Measurements from ENCODE around the gene MCF2L. TPM values are rescaled to one million over a fixed set of nuclear protein-coding genes. Genes with fewer than 3 reads are reported as not detected.
A peak's percentile ranks its signal among the peaks of the same experiment; 100 is the strongest.

Gene MCF2L
- polyA plus RNA-seq, 3 donors: 34.8 to 43.4 (median 35.8) TPM

DNA sequence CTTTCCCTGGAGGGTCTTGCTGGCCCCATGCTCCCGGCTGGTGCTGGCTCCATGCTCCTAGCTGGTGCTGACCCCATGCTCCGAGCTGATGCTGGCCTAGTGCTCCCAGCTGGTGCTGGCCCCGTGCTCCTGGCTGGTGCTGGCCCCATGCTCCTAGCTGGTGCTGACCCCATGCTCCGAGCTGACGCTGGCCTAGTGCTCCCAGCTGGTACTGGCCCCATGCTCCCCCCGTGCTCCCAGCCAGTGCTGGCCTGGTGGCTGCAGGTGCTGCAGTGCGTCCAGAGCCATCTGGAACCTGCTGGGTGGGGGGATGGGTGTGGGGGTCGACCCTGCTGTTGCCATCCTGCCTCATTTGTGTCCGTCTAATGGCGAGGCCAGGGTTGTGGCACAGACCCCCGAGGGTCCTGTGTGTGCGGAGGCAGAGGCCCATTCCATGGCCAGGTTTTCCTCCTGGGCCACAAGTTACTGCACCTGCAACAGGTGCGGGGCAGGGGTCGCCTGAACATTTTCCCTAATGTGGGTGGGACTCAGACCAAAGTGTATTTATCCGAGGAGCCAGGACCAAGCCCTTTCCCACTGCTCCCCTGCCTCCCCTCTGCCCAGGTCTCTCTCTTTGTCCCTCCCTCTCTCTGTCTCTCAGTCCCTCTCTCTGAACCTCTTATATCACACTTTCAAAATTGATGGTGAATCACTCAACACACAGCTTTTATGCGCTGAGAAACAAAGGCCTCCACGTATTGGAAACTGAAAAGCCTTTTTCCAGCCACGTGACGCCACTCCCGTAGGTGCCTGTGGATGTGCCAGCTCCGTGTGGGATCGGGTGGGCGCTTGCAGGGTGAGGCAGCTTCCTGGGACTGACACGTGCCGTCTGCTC lies 45.1 kb downstream of the MCF2L start:
- no peak for DNase-seq

DNA sequence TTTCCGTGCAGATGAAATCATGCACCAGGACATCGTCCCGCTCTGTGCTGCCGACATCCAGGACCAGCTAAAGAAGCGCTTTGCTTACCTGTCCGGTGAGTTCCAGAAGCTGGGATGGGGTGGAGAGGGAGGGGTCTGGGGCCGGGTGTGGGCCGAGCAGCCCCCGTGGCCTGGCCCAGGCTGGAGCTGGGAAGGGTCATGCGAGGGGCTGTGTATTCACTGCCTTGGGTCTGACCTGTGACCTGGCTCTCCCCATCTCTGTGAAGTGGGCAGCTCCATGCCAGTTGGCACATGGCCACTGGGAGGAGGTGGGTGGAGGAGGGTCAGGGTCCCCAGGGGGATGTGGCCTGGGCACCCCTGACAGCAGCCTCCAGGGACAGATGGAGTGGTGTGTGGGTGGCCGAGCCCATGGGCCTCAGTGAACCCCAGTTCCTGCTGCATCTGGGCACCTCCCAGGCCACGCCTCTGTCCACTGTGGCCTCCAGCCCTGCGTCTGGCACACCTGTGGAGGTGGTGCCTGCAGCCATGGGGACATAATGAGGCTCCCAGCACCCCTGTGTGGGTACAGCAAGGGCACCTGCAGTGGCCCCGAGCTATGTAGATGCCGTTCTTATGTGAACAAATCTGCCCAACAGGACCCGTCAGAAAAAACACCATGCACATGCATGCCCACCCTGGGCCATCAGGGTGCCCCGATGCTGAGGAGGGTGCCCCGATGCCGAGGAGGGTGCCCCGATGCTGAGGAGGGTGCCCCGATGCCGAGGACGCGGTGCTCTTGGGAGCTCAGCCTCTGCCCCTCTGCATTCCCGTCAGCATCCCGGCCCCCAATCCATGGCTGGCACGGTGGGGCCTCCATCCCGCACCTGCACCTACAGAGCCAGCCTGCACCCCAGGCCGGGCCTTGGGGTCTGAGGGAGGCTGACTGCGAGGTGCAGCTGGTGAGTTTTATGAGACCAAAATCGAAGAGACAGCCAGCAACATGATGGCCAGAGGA lies 46.0 kb downstream of the MCF2L start:
- no peak for DNase-seq

DNA sequence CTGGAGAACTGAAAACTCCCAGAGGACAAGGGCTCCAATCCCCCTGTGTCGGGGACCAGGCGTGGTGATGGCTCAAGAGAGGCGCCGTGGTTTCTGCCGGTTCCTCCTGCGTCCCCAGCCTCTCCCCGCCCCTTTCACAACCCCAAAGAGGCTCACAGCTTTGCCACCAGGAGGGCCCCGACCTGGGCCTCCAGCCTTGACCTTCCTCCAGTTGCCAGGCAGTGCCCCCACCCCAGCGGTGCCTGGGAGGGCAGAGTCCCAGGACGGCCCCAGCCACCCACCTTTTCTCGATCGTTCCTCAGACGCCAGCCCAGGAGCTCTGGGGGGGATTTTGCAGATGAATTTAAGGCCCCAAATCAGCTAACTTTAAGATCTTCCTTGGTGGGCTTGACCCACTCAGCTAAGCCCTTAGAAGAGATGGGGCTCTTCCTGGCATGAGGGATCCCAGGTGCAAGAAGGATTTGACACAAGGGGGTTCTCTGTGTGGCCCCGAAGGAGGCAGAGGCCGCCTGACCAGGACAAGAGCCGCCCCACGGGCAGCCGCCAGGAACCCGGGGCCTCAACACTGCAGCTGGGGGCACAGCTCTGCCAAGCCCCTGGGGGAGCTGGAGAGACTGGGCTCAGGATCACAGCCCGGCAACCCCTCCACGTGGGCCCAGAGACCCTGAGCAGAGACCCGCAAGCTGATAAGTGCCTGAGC lies 47.0 kb downstream of the MCF2L start:
- DNase-seq: no peak

DNA sequence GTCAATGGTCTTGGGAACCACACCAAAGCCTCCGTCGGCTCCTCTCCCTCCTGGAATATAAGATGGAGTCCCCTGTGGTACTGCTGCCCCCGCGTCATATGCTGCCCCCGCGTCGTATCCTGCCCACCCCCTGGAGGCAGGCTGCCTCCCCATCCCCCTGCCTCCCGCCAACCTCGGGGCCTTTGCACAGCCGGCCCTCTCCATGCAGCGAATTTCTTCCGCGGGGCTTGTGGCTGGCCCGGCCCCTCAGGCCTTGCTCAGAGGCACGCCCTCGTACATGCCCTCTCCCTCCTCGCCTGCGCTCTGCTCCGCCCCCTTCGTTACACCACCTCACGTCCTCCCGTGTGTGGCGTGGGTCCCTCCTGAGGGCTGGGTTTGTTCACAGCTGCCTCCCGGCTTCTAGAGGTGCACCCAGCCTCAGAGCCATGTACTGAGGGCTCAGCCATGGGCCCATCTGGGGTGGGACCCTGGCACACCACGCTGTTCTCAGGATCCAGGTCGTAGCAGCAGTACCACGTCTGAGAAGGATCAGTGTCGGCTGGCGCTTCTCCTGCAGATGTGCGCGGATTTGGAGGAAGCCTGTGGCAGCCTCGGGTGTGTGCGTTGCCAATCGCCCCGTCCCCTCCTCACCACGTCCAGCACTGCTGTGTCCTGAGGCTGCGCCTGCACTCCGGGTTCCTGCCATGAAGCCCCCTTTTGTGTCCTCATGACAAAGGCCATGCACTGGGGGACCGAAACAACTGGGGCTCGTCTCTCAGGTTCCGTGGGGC lies 47.7 kb downstream of the MCF2L start:
- DNase-seq: no peak

DNA sequence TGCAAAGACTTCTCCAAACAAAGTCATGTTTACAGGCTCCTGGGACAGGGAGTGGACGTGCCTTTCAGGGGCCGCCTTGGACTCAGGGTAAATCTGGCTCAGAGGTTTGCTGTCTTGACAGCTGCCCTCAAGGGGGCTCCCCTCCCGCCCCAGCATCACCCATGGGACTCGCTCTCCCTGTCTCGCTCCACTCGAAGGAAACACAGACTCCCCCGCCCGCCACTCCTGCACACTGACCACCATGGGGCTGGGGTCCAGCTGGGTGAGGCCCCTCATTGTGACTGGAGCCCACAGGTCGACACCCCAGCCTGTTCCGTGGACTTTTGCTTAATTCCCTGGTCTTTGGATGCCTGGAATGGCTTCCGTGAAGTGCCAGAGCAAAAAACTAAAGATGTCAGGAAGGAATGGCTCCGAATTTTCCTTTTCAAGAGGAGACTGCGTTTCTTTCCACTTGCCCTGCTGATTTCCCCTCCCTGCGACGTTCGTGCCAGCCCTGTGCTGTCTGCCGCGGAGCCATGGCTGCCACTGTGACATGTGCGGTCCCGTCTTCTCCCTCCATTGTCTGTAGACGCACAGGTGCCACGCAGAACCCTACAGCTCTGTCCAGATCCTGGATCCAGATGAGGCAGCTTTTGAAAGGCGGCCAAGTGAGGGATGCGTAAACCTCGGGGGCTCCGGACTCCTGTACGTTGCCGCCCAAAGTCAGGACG lies 48.6 kb downstream of the MCF2L start:
- DNase-seq: no peak

DNA sequence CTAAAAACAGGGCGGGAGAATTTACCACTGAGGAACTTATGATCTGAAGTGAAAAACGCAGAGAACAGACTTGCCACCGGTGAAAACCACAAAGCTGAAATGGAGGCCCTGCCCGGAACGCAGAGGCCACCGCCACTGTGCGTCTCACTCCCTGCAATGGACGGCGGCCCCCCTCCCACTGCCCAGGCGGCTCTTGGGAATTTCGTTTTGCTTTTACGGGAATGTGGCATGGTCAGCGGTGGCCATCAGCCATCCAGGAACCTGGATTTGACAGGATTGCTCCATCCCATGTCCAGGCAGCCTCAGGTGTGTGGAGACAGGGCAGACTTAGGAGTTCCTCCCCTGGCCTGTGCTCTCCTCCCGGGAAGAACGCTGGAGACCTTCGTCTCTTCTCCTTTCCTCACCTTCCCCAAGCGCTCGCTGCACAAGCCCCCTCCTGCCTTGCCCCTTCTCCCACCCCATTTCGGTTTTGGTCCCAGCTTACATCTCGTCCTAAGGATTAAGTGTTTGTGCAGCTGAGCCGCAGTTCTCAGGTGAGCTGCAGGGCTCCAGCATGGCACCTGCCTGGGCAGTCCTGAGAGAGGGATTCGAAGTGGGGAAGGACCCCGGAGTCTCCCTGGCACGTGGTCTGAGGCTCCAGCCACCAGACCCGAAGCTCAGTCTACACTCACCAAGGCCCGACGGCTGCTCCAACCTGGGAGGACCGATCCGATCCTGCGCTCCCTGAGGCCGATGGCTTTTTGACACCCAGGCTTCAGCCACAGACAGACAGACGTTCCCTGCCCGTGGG lies 49.9 kb downstream of the MCF2L start:
- no peak for DNase-seq

DNA sequence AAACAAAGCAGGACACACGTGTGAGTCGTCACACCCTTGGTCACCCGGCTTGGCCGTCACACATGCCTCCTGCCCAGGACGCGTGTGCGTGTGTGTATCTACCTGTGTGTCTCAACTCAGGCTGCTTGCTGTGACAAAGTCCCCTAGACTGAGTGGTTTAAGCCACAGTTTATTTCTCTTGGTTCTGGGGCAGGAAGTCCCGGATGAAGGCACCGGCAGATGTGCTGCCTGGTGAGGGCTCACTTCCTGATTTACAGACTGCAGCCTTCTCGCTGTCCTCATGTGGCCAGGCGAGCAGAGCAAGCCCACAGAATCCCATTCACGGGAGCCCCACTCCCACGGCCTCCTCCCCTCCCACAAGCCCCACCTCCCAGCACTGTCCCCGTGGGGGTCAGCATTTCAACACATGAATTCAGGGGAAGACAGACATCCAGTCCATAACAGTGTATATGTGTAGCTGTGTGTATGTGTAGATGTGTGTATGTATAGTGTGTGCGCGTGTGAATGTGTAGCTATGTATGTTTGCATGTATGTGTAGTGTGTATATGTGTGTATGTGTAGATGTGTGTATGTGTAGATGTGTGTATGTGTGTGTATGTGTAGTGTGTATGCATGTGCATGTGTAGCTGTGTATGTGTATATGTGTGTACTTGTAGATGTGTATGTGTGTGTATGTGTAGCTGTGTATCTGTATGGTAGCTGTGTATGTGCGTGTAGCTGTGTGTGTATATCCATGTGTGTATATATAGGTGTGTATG lies 51.5 kb downstream of the MCF2L start:
- DNase-seq: no peak

DNA sequence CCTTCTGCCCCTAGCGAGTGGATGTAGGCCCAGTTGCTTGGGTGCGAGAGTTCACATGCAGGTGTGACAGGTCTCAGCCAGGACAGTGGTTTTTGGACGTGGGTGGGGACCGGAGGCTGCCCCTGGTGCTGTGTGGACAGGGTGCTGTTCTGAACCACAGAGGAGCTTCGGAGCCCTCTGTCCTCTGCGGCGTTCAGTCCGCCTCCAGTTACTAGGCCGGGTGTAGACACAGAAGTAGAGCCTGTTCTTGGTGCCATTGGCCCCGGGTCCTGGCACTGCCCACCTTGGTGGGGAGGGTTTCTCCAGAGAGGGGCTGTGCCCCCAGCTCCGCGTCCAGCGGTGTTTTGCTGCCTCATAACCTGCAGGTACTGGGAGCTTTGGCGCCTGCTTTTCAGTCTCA lies 52.4 kb downstream of the MCF2L start:
- DNase-seq: no peak

DNA sequence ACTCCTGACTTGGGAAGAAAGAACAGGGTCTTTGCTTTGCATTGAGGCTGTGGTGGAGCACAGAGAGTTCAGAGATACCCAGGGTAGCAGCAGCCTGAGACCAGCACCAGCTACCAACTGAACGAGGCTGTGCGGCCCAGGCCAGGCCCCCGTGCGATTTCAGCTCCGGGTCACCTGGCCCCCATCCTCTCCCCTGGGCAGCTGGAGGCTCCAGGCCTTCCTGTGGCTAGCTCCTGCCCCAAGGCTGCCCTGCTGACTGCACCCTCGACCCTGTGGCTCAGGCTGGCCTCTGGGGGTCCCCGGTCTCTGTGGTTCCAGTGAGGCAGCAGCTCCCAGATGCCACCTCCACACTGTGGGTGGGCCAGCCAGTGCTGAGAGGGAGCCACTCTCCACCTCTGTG lies 52.8 kb downstream of the MCF2L start:
- DNase-seq: no peak

DNA sequence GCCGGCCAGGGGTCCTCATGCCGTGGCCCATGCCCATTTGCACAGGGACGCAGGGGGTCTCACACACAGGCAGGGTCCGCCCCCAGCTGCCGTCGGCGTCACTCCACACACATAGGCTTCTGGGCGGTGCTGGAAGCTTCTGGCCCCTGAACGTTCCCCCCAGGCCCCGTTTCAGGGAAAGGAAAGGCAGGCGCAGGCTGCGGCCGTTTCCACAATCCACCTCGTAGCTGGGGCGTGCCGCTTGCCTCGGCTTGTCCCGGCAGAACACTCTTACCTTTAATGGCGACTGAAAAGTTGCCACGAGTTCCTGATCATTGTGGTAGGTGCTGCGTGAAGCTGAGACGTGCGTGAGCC lies 53.4 kb downstream of the MCF2L start:
- DNase-seq: no peak

DNA sequence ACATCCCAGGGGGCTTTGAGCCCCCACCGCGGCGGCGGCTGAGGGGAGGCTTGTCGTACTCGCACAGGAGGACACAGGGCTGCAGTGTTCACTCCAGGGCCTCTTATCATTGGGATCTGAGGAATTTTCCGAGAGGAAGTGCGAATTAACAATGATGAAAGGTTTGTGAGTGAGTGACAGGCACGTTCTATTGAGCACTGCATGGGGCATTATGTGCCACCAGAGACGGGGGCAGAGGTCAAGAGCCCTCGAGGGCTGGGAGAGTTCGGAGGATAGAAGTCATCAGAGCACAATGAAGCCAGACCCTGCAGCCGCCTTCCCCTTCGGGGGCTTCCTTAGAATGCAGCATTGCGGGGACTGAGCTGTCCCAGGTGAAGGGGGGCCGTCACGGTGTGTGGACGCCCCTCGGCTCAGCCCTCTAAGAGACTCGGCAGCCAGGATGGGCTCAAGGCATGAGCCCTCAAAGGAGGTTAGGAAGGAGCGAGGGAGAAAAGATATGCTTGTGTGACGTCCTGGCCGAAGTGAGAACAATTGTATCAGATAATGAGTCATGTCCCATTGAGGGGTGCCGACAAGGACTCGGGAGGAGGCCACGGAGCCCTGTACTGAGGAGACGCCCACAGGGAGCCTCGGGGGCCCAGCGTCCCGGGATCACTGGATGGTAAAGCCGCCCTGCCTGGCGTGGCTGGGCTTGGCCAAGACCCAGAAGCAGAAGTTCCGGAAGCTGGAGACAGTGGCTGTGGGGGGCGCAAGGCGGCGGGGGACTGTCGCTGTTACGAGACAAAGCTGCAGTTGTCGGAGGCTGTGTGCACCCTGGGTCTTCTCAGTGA lies 53.9 kb downstream of the MCF2L start:
- peak; percentile 42 for DNase-seq

DNA sequence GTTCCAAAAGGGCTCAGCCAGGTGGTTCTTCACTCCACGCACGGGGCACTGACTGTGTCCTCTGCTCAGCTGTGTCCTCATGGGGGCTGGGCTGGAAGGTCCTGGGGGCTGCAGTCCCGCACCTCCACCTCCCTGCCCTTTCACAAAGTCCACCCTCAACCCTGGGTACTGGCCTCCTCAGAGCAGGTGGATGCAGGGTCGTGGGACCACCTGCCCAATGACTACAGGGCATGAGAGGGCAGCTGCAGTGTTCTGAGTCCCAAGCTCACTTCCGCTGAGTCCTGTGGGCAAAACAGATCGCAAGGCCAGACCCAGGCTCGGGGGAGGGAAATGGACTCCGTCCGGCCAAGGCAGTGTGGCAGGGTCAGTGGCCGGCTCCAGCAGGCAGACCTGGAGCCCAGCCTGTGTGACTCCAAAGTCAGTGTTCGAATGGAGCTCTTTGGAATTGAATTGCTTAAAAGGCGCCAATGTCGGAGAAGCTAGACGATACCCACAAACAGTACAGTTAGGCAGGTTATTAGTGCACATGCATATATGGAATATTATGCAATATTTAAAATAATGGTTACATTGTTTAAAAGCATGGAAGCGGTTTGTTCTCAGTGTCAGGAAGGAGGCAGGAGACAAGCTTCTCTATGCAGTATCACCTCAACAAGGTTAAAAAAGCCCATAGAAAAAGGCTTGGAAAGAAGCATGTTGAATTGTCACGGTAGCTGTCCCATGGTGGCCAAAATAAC lies 54.8 kb downstream of the MCF2L start:
- no peak for DNase-seq

DNA sequence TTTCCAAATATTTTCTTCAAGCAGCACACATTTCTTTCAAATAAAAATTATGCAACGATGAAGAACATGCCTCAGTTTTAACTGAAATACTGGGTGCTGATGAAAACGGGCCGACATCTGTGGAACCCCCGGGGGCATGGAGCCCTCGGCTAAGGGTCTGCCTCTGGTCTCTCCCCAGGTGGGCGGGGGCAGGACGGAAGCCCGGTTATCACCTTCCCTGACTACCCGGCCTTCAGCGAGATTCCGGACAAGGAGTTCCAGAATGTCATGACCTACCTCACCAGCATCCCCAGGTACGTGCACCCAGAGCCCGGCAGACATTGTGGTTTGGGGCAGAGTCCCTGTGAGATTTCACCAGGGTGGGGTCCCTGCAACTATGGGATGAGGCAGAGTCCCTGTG lies 55.5 kb downstream of the MCF2L start:
- no peak for DNase-seq

DNA sequence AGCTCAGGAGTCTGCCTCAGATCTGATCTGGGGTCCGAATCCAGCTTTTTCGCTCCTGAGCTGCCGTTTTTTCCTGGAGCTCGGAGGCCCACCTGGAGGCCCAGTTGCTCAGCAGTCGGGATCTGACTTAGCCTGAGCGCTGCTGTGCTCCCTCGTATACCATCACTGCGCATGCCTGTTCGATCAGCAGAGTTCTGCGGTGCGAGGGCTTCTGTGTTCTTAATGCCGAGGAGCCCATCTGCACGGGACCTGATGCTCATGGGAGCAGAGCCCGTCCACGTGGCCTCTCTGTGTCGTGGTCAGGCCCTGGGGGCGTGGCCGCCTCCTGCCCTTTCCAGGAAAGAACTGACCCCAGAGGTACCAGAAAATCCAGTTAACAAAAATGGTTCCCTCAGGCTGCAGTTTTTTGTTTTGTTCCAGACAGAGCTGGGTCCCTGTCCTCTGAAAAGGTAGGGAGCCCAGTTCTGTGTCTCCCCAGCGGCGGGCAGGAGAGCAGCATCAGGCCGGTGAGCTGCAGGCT lies 57.4 kb downstream of the MCF2L start:
- DNase-seq: no peak

DNA sequence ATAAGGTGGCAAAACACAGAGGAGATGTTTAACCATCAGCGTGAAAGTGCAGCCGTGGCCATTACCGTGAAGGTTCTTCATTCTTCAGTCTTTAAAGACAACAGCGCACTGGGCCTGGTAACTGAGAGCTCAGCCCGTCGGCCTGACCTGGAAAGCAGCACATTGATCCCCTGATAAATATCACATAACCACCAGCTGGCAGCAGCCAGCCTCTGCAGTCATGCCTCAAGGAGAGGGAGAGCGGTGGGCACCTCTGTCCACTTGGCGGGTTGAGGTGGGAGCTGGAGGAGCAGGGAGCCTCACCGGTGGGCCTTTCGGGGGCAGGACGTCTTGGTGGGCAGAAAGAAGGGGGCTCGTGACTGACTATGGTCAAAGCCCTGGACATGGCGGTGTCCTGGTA lies 58.1 kb downstream of the MCF2L start:
- DNase-seq: no peak

DNA sequence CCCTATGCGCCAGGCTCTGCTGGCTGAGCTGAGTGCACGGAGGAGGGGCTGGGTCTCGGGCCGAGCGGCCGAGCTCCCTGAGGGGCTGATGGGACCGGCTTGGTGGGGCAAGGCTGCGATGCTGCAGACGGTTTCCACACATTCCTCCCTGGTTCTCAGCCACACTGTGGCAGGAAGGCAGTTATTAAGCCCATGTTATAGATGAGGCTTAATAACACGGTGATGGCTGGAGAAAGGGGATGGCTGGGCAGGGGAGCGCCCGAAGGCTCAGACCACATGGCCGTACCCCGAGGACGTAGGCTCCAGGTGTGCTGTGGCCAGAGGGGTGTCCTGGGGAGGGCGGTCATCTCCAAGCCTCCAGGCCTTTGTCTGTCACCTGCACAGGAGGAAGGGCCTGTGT lies 58.6 kb downstream of the MCF2L start:
- no peak for DNase-seq

DNA sequence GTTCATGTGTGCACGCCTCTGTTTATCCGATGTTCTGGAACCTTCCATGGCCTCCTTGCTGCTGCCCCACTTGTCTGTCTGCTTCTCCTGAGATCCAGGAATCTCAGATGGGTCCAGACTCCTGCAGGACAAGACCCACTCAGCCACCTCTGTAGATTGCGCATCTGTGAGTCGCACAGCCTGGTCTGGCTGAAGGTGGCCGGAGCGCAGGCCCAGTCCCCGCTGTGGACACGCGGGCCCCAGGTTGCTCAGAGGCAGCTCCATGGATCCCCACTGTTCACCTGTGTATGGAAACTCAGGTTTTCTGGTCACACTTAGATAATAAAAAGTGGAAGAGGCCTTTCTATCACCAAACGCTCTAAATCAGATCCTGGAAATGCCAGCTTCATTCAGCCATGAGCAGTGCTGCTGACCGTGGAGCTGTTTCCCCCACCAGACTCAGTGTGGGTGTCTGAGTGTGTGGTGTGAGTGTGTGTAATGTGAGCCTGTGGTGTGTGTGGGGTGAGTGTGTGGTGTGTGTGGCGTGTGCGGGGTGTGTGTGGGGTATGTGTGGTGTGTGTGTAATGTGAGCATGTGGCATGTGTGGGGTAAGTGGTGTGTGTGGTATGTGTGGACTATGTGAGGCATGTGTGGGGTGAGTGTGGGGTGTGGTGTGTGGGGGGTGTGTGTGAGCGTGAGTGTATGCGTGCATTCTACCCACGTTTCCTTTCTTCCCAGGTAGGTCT lies 59.5 kb downstream of the MCF2L start:
- DNase-seq: no peak

Data from renal pelvis (tissue), 4 donors.